ENCODE results near the gene AP3S1. TPM values are rescaled to one million over a fixed set of nuclear protein-coding genes. Genes with fewer than 3 reads are reported as not detected.

Gene AP3S1
- total RNA-seq, 6 donors from 2014 or later, result 8.9 to 81.1 (median 46.5) TPM

GRCh38 chr5:115809946-115810345 is 31.8 kb upstream of the AP3S1 start:
- H3K9me3 ChIP-seq, result no peaks in the 10 kb centered on the region
- 65 to 80% methylated on average over 2 of the region's 2 CpGs for WGBS, 2 donors
- no peak overlapping the region for H3K27ac ChIP-seq
- DNase-seq (no peak), ATAC-seq (ENCODE audit: low FRiP score in 2 of 2) (no peak)
- H3K4me3 ChIP-seq, result no peak overlapping the region
- no peaks in the 10 kb centered on the region for H3K36me3 ChIP-seq
- no peaks in the 10 kb centered on the region for H3K4me1 ChIP-seq
- TF ChIP-seq POLR2A (IDR thresholded peaks at IDR 0.05) (no peak), POLR2AphosphoS5 (IDR thresholded peaks at IDR 0.05) (no peak), EP300 (IDR thresholded peaks at IDR 0.05) (no peak)
- peaks cover 0 to 3% (median 0%) of the 10 kb centered on the region in 4 donors for H3K27me3 ChIP-seq

GRCh38 chr5:115810761-115811160 is 31.0 kb upstream of the AP3S1 start:
- TF ChIP-seq EP300 (IDR thresholded peaks at IDR 0.05), result no peak
- TF ChIP-seq POLR2A (IDR thresholded peaks at IDR 0.05), result no peak
- TF ChIP-seq CTCF (IDR thresholded peaks at IDR 0.05), result no peak
- no peak for TF ChIP-seq POLR2AphosphoS5 (IDR thresholded peaks at IDR 0.05)
- Histone ChIP-seq H3K27me3 (peaks cover 0 to 9% (median 3%) of the 10 kb centered on the region in 4 donors), H3K27ac (no peak overlapping the region), H3K9me3 (no peaks in the 10 kb centered on the region), H3K36me3 (no peaks in the 10 kb centered on the region), H3K4me1 (peaks cover 3 to 6% (median 6%) of the 10 kb centered on the region in 4 donors), H3K4me3 (no peak overlapping the region)
- ATAC-seq (ENCODE audit: low FRiP score in 2 of 2) (no peak), DNase-seq (no peak)

- TF ChIP-seq CTCF (IDR thresholded peaks at IDR 0.05) (no peak), POLR2AphosphoS5 (IDR thresholded peaks at IDR 0.05) (no peak), POLR2A (IDR thresholded peaks at IDR 0.05) (no peak), EP300 (IDR thresholded peaks at IDR 0.05) (no peak)
- Histone ChIP-seq H3K36me3 (no peaks in the 10 kb centered on the region), H3K4me1 (peaks cover 10 to 13% (median 12%) of the 10 kb centered on the region in 4 donors), H3K4me3 (no peak overlapping the region), H3K9me3 (no peaks in the 10 kb centered on the region), H3K27ac (no peak overlapping the region), H3K27me3 (peaks cover 0 to 16% (median 5%) of the 10 kb centered on the region in 4 donors)
- no peak for DNase-seq
- ATAC-seq (ENCODE audit: low FRiP score in 2 of 2), result no peak
These were observed 30.3 kb upstream of the AP3S1 start for GRCh38 chr5:115811406-115811805.

GRCh38 chr5:115812372-115812771 is 29.4 kb upstream of the AP3S1 start:
- 71 to 78% methylated on average over 1 of the region's 1 CpG for WGBS, 2 donors

GRCh38 chr5:115813719-115814118 is 28.0 kb upstream of the AP3S1 start:
- no peak for ATAC-seq (ENCODE audit: low FRiP score in 2 of 2)
- Histone ChIP-seq H3K27me3 (peaks cover 0 to 20% (median 5%) of the 10 kb centered on the region in 4 donors), H3K36me3 (no peaks in the 10 kb centered on the region), H3K4me1 (peaks cover 14 to 17% (median 17%) of the 10 kb centered on the region in 4 donors), H3K4me3 (peak overlapping the region in 1 of 4 donors; percentile 56), H3K27ac (no peak overlapping the region), H3K9me3 (no peaks in the 10 kb centered on the region)
- 73 to 78% methylated on average over 5 of the region's 5 CpGs for WGBS, 2 donors
- TF ChIP-seq POLR2A (IDR thresholded peaks at IDR 0.05) (no peak), EP300 (IDR thresholded peaks at IDR 0.05) (no peak), POLR2AphosphoS5 (IDR thresholded peaks at IDR 0.05) (no peak), CTCF (IDR thresholded peaks at IDR 0.05) (no peak)
- no peak for DNase-seq

More at GRCh38 chr5:115812372-115812771, 29.4 kb upstream of the AP3S1 start:
- Histone ChIP-seq H3K36me3 (no peaks in the 10 kb centered on the region), H3K4me3 (no peak overlapping the region), H3K27me3 (peaks cover 0 to 20% (median 5%) of the 10 kb centered on the region in 4 donors), H3K9me3 (no peaks in the 10 kb centered on the region), H3K4me1 (peaks cover 14 to 17% (median 17%) of the 10 kb centered on the region in 4 donors), H3K27ac (no peak overlapping the region)
- ATAC-seq (ENCODE audit: low FRiP score in 2 of 2) (no peak), DNase-seq (no peak)
- TF ChIP-seq EP300 (IDR thresholded peaks at IDR 0.05), result no peak
- no peak for TF ChIP-seq POLR2AphosphoS5 (IDR thresholded peaks at IDR 0.05)
- TF ChIP-seq POLR2A (IDR thresholded peaks at IDR 0.05), result no peak
- no peak for TF ChIP-seq CTCF (IDR thresholded peaks at IDR 0.05)

Data from upper lobe of left lung (tissue), 6 donors.